Mesendoderm (in vitro differentiated cells): ENCODE data around the gene C15orf61.
A peak's percentile ranks its signal among the peaks of the same experiment; 100 is the strongest.

ENCODE experiments used
- DNase-seq: peaks from one replicate; pipeline ENCODE4 v3.0.0; 2013
- H2AK5ac ChIP-seq: 2 replicates; pipeline ENCODE4 v1.6.1; 2013; ENCODE audit warnings: low read length, inconsistent platforms
- H2BK120ac ChIP-seq: 2 replicates; pipeline ENCODE4 v1.6.1; 2013; ENCODE audit warnings: low read depth, mild to moderate bottlenecking, low read length, moderate library complexity, mixed read lengths
- H2BK15ac ChIP-seq: replicated peaks from 2 replicates; pipeline ENCODE4 v1.6.1; 2013; ENCODE audit warnings: low read depth, mild to moderate bottlenecking, moderate library complexity
- H2BK5ac ChIP-seq: 2 replicates; pipeline ENCODE4 v1.6.1; 2013; ENCODE audit warnings: low read length, inconsistent platforms
- H3K18ac ChIP-seq: 2 replicates; pipeline ENCODE4 v1.6.1; 2013; ENCODE audit warnings: mild to moderate bottlenecking, low read length, mixed read lengths
- H3K23ac ChIP-seq: one replicate; pipeline ENCODE4 v1.6.1; 2013; ENCODE audit warnings: low read length
- H3K27ac ChIP-seq: 2 replicates; pipeline ENCODE4 v1.5.1; 2013; ENCODE audit warnings: low read depth, mild to moderate bottlenecking, inconsistent platforms, low read length, moderate library complexity
- H3K27me3 ChIP-seq: 2 replicates; pipeline ENCODE4 v1.6.1; 2013; ENCODE audit warnings: low read length, control low read depth, mild to moderate bottlenecking, inconsistent platforms; ENCODE audit not compliant: insufficient read depth, poor library complexity
- H3K36me3 ChIP-seq: 2 replicates; pipeline ENCODE4 v1.6.1; 2013; ENCODE audit warnings: low read length, inconsistent platforms; ENCODE audit not compliant: control insufficient read depth, insufficient read depth
- H3K4ac ChIP-seq: one replicate; pipeline ENCODE4 v1.6.1; 2013; ENCODE audit warnings: low read depth, mild to moderate bottlenecking, low read length, moderate library complexity
- H3K4me1 ChIP-seq: 2 replicates; pipeline ENCODE4 v1.6.1; 2013; ENCODE audit warnings: low read depth, low read length, inconsistent platforms; ENCODE audit not compliant: control insufficient read depth
- H3K4me2 ChIP-seq: 2 replicates; pipeline ENCODE4 v1.6.1; 2013; ENCODE audit warnings: low read length
- H3K4me3 ChIP-seq: 2 replicates; pipeline ENCODE4 v1.5.1; 2013; ENCODE audit warnings: mild to moderate bottlenecking, low read length
- H3K56ac ChIP-seq: one replicate; pipeline ENCODE4 v1.6.1; 2013; ENCODE audit warnings: low read length
- H3K79me1 ChIP-seq: 2 replicates; pipeline ENCODE4 v1.6.1; 2013; ENCODE audit warnings: low read length, inconsistent platforms
- H3K79me2 ChIP-seq: 2 replicates; pipeline ENCODE4 v1.6.1; 2013; ENCODE audit warnings: mild to moderate bottlenecking, low read length; ENCODE audit not compliant: control insufficient read depth, insufficient read depth
- H3K9ac ChIP-seq: 2 replicates; pipeline ENCODE4 v1.6.1; 2013; ENCODE audit warnings: low read length, inconsistent platforms
- H4K5ac ChIP-seq: one replicate; pipeline ENCODE4 v1.6.1; 2013; ENCODE audit warnings: low read length
- H4K8ac ChIP-seq: one replicate; pipeline ENCODE4 v1.6.1; 2013; ENCODE audit warnings: low read depth, mild to moderate bottlenecking, control low read depth, low read length, moderate library complexity
- WGBS: extraction: QIAGEN DNeasy Blood & Tissue Kit; methylation state at CpG from one replicate; pipeline ENCODE4 v1.1.7; 2013; ENCODE audit warnings: low lambda C conversion rate, missing lambda C conversion rate; ENCODE audit not compliant: insufficient coverage; ENCODE audit errors: extremely low coverage; 5-methylcytosine and 5-hydroxymethylcytosine counted together

The C15orf61 gene

GRCh38 chr15:67481680-67482079 is 39.3 kb upstream of the C15orf61 start:
- no peaks in the 10 kb centered on the region for H3K27me3 ChIP-seq
- H3K79me1 ChIP-seq = no peaks in the 10 kb centered on the region
- H3K4me1 ChIP-seq = no peaks in the 10 kb centered on the region
- H2BK5ac ChIP-seq = no peak overlapping the region
- H2AK5ac ChIP-seq = no peak overlapping the region
- no peak overlapping the region for H3K18ac ChIP-seq
- H3K4me2 ChIP-seq = no peak overlapping the region
- no peak for DNase-seq
- no peak overlapping the region for H3K23ac ChIP-seq
- H3K4ac ChIP-seq = no peak overlapping the region
- H4K5ac ChIP-seq = no peak overlapping the region
- no peak overlapping the region for H3K56ac ChIP-seq
- no peak overlapping the region for H3K4me3 ChIP-seq
- no peak overlapping the region for H4K8ac ChIP-seq
- no peaks in the 10 kb centered on the region for H3K79me2 ChIP-seq
- no peak overlapping the region for H3K9ac ChIP-seq
- no CpG with 5 or more reads among the region's 2 CpGs for WGBS
- H2BK120ac ChIP-seq = no peak overlapping the region
- no peaks in the 10 kb centered on the region for H3K36me3 ChIP-seq
- no peak overlapping the region for H2BK15ac ChIP-seq
- H3K27ac ChIP-seq = no peak overlapping the region

GRCh38 chr15:67495585-67495984 is 25.3 kb upstream of the C15orf61 start:
- H3K9ac ChIP-seq = no peak overlapping the region
- H4K5ac ChIP-seq = no peak overlapping the region
- no peaks in the 10 kb centered on the region for H3K27me3 ChIP-seq
- H3K4me2 ChIP-seq = no peak overlapping the region
- H2AK5ac ChIP-seq = no peak overlapping the region
- H3K18ac ChIP-seq = no peak overlapping the region
- no peaks in the 10 kb centered on the region for H3K4me1 ChIP-seq
- no peak overlapping the region for H3K56ac ChIP-seq
- H3K4me3 ChIP-seq = no peak overlapping the region
- H2BK15ac ChIP-seq = no peak overlapping the region
- no peak overlapping the region for H3K23ac ChIP-seq
- H3K79me1 ChIP-seq = no peaks in the 10 kb centered on the region
- DNase-seq = no peak
- H3K4ac ChIP-seq = no peak overlapping the region
- no peak overlapping the region for H4K8ac ChIP-seq
- no CpG with 5 or more reads among the region's 1 CpG for WGBS
- no peaks in the 10 kb centered on the region for H3K36me3 ChIP-seq
- H3K79me2 ChIP-seq = no peaks in the 10 kb centered on the region
- H2BK5ac ChIP-seq = no peak overlapping the region
- H2BK120ac ChIP-seq = no peak overlapping the region
- no peak overlapping the region for H3K27ac ChIP-seq

- DNase-seq = peak; percentile 17
- no peaks in the 10 kb centered on the region for H3K79me2 ChIP-seq
- no peak overlapping the region for H3K18ac ChIP-seq
- H3K4me3 ChIP-seq = no peak overlapping the region
- no peak overlapping the region for H3K4me2 ChIP-seq
- no peak overlapping the region for H4K5ac ChIP-seq
- H3K23ac ChIP-seq = no peak overlapping the region
- no peak overlapping the region for H3K4ac ChIP-seq
- no peak overlapping the region for H3K27ac ChIP-seq
- H2BK15ac ChIP-seq = no peak overlapping the region
- no peaks in the 10 kb centered on the region for H3K79me1 ChIP-seq
- H3K9ac ChIP-seq = no peak overlapping the region
- H3K4me1 ChIP-seq = no peaks in the 10 kb centered on the region
- WGBS = no CpG with 5 or more reads among the region's 2 CpGs
- no peaks in the 10 kb centered on the region for H3K27me3 ChIP-seq
- H2BK5ac ChIP-seq = no peak overlapping the region
- no peaks in the 10 kb centered on the region for H3K36me3 ChIP-seq
- H2AK5ac ChIP-seq = no peak overlapping the region
- H4K8ac ChIP-seq = no peak overlapping the region
- no peak overlapping the region for H3K56ac ChIP-seq
- no peak overlapping the region for H2BK120ac ChIP-seq
These were observed 19.6 kb upstream of the C15orf61 start for GRCh38 chr15:67501177-67501835.

- Histone ChIP-seq H3K27me3 (no peaks in the 10 kb centered on the region), H2BK120ac (no peak overlapping the region), H3K4me1 (no peaks in the 10 kb centered on the region), H3K27ac (no peak overlapping the region), H3K56ac (no peak overlapping the region), H4K8ac (no peak overlapping the region), H3K36me3 (no peaks in the 10 kb centered on the region), H3K23ac (no peak overlapping the region), H3K4me2 (no peak overlapping the region), H3K79me1 (no peaks in the 10 kb centered on the region), H3K4me3 (no peak overlapping the region), H4K5ac (no peak overlapping the region), H3K9ac (no peak overlapping the region), H3K79me2 (no peaks in the 10 kb centered on the region), H2BK5ac (no peak overlapping the region), H3K4ac (no peak overlapping the region), H2AK5ac (no peak overlapping the region), H2BK15ac (no peak overlapping the region), H3K18ac (no peak overlapping the region)
- peak; percentile 2 for DNase-seq
- no CpG with 5 or more reads among the region's 13 CpGs for WGBS
These were observed 19.0 kb upstream of the C15orf61 start for GRCh38 chr15:67501836-67502461.

GRCh38 chr15:67504056-67504455 is 16.9 kb upstream of the C15orf61 start:
- Histone ChIP-seq H3K4ac (no peak overlapping the region), H2BK5ac (no peak overlapping the region), H3K79me1 (no peaks in the 10 kb centered on the region), H3K56ac (no peak overlapping the region), H3K9ac (no peak overlapping the region), H2BK120ac (no peak overlapping the region), H3K4me3 (no peak overlapping the region), H3K27ac (no peak overlapping the region), H3K27me3 (no peaks in the 10 kb centered on the region), H3K79me2 (no peaks in the 10 kb centered on the region), H2BK15ac (no peak overlapping the region), H2AK5ac (no peak overlapping the region), H3K23ac (no peak overlapping the region), H3K4me2 (no peak overlapping the region), H4K5ac (no peak overlapping the region), H4K8ac (no peak overlapping the region), H3K36me3 (no peaks in the 10 kb centered on the region), H3K4me1 (no peaks in the 10 kb centered on the region), H3K18ac (no peak overlapping the region)
- no CpG with 5 or more reads among the region's 6 CpGs for WGBS
- DNase-seq = no peak

- Histone ChIP-seq H3K27me3 (no peaks in the 10 kb centered on the region), H4K5ac (no peak overlapping the region), H2BK120ac (no peak overlapping the region), H3K79me2 (no peaks in the 10 kb centered on the region), H2BK5ac (no peak overlapping the region), H4K8ac (no peak overlapping the region), H3K56ac (no peak overlapping the region), H3K4me1 (no peaks in the 10 kb centered on the region), H3K4me2 (no peak overlapping the region), H2AK5ac (no peak overlapping the region), H3K79me1 (no peaks in the 10 kb centered on the region), H3K4ac (no peak overlapping the region), H3K27ac (no peak overlapping the region), H3K23ac (no peak overlapping the region), H3K18ac (no peak overlapping the region), H3K9ac (no peak overlapping the region), H3K4me3 (no peak overlapping the region), H2BK15ac (no peak overlapping the region), H3K36me3 (no peaks in the 10 kb centered on the region)
- no CpG with 5 or more reads among the region's 5 CpGs for WGBS
- no peak for DNase-seq
These were observed 16.1 kb upstream of the C15orf61 start for GRCh38 chr15:67504796-67505195.
